C4-2B (cell line): ENCODE measurements around the gene NHERF1.

ENCODE experiments used
- ZFX ChIP-seq: fragments of 450-650 bp; IDR thresholded peaks from 2 replicates; pipeline ENCODE4 v1.6.1; 2017
- TF ChIP-seq, protein P1 (sequence below): fragments of 450-650 bp; conservative IDR thresholded peaks from 2 replicates; pipeline ENCODE4 v1.5.1; 2017; ENCODE audit warnings: mild to moderate bottlenecking

DNA sequence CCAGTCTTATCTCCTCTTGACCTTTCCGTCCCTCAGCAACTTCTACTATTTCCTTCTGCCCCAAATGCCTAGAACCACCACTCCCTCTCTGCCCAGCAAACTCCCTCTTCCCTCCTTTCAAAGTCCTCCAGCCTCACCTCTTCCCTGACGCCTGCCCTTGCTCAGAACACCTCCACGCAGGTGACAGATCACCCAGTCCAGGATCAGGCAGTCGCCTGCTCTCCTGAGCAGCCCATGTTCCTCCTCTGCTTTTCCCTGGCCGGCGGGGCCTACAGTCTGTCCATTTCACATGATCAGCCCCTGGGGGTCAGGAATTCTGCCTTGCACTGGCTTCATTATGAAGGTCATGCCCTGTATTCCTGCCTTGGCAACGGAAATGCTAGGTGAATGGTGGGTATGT, 36.1 kb upstream of the NHERF1 start:
- TF ChIP-seq, protein P1, sequence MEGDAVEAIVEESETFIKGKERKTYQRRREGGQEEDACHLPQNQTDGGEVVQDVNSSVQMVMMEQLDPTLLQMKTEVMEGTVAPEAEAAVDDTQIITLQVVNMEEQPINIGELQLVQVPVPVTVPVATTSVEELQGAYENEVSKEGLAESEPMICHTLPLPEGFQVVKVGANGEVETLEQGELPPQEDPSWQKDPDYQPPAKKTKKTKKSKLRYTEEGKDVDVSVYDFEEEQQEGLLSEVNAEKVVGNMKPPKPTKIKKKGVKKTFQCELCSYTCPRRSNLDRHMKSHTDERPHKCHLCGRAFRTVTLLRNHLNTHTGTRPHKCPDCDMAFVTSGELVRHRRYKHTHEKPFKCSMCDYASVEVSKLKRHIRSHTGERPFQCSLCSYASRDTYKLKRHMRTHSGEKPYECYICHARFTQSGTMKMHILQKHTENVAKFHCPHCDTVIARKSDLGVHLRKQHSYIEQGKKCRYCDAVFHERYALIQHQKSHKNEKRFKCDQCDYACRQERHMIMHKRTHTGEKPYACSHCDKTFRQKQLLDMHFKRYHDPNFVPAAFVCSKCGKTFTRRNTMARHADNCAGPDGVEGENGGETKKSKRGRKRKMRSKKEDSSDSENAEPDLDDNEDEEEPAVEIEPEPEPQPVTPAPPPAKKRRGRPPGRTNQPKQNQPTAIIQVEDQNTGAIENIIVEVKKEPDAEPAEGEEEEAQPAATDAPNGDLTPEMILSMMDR: no peak
- no peak for TF ChIP-seq ZFX
